Activated naive CD4-positive, alpha-beta T cell treated with anti-CD3 and anti-CD28 coated beads, Interleukin-2, amount 50 U/mL, for 16 hours (primary cell): ENCODE measurements around the gene SNAP25.

Source experiments
- DNase-seq: peaks from one replicate; pipeline ENCODE4 v3.0.0-alpha.2; 2020

Gene SNAP25

GRCh38 chr20:10217721-10218410, 764 bp upstream of the SNAP25 start:
- DNase-seq = no peak

- peak; percentile 57 for DNase-seq
Observed at GRCh38 chr20:10219452-10219791, 792 bp downstream of the SNAP25 start.

GRCh38 chr20:10219993-10220750, 1.5 kb downstream of the SNAP25 start:
- no peak for DNase-seq

- DNase-seq = no peak
Observed at GRCh38 chr20:10221021-10221420, 2.4 kb downstream of the SNAP25 start.

GRCh38 chr20:10225439-10226060, 6.9 kb downstream of the SNAP25 start:
- DNase-seq = no peak

- DNase-seq = no peak
Observed at GRCh38 chr20:10228330-10228729, 9.7 kb downstream of the SNAP25 start.

- DNase-seq = no peak
Observed at GRCh38 chr20:10231290-10231689, 12.7 kb downstream of the SNAP25 start.

- no peak for DNase-seq
Observed at GRCh38 chr20:10236540-10237533, 18.2 kb downstream of the SNAP25 start.

- DNase-seq = no peak
Observed at GRCh38 chr20:10239954-10240353, 21.3 kb downstream of the SNAP25 start.

GRCh38 chr20:10240655-10241054, 22.0 kb downstream of the SNAP25 start:
- DNase-seq = no peak

- DNase-seq = no peak
Observed at GRCh38 chr20:10242166-10242565, 23.5 kb downstream of the SNAP25 start.

GRCh38 chr20:10247440-10247839, 28.8 kb downstream of the SNAP25 start:
- DNase-seq = no peak

GRCh38 chr20:10249048-10249770, 30.6 kb downstream of the SNAP25 start:
- DNase-seq = no peak

- no peak for DNase-seq
Observed at GRCh38 chr20:10249822-10250221, 31.2 kb downstream of the SNAP25 start.

GRCh38 chr20:10250902-10251301, 32.3 kb downstream of the SNAP25 start:
- no peak for DNase-seq

GRCh38 chr20:10253780-10254179, 35.1 kb downstream of the SNAP25 start:
- DNase-seq = no peak

- no peak for DNase-seq
Observed at GRCh38 chr20:10255846-10256245, 37.2 kb downstream of the SNAP25 start.

- DNase-seq = no peak
Observed at GRCh38 chr20:10259166-10259565, 40.5 kb downstream of the SNAP25 start.

- no peak for DNase-seq
Observed at GRCh38 chr20:10260316-10260715, 41.7 kb downstream of the SNAP25 start.

- DNase-seq = no peak
Observed at GRCh38 chr20:10261702-10262101, 43.1 kb downstream of the SNAP25 start.

- no peak for DNase-seq
Observed at GRCh38 chr20:10263385-10264165, 44.9 kb downstream of the SNAP25 start.
